GM12878 (cell line): ENCODE data around the gene WDFY3. TPM values are rescaled to one million over a fixed set of nuclear protein-coding genes. Genes with fewer than 3 reads are reported as not detected.

Experiments used
- ATAC-seq: fragments of 200-7000 bp; cut with Tn5 transposase; 3 replicates; pipeline ENCODE4 v1.9.1; 2020; ENCODE audit warnings: mild to moderate bottlenecking, moderate library complexity
- BruUV-seq: library from RNA; stranded (reverse); fragments of 400-500 nt; replicated peaks from 2 replicates; lab custom pipeline; 2021; lab: Mats Ljungman, UMichigan
- CTCF ChIA-PET: fragments of 300-600 bp; sonication (Branson Sonifier 250); formaldehyde crosslinking; extraction: SDS; loops from one replicate; lab custom pipeline; 2021; ENCODE audit warnings: inconsistent platforms; lab: Yijun Ruan, JAX
- POLR2A ChIA-PET: fragments of 350-600 bp; formaldehyde crosslinking; extraction: SDS; loops from one replicate; lab custom pipeline; 2021; ENCODE audit warnings: inconsistent platforms; lab: Charles Lee
- RAD21 ChIA-PET: fragments of 300-600 bp; sonication (Branson Sonifier 250); formaldehyde crosslinking; loops from one replicate; lab custom pipeline; 2023; ENCODE audit warnings: antibody characterized with exemption; ENCODE audit not compliant: unreplicated experiment; lab: Charles Lee
- SMC1A ChIA-PET: fragments of 300-600 bp; sonication (Branson Sonifier 250); formaldehyde crosslinking; loops from one replicate; lab custom pipeline; 2023; ENCODE audit not compliant: unreplicated experiment, uncharacterized antibody; lab: Charles Lee
- DNase-seq: peaks from one replicate; pipeline ENCODE4 v3.0.0-alpha.2; 2011; ENCODE audit warnings: low read depth, low spot score
- FAIRE-seq: peaks from 3 replicates; lab custom pipeline; 2011; peaks lifted over from hg19 to GRCh38; lab: Jason Lieb, UNC
- H2AFZ ChIP-seq: 2 replicates; pipeline ENCODE4 v1.6.0; 2011; ENCODE audit warnings: low read depth, low read length, control low read depth; ENCODE audit not compliant: control insufficient read depth
- H3K27ac ChIP-seq: 2 replicates; pipeline ENCODE4 v1.5.1; 2011; ENCODE audit warnings: control low read depth; ENCODE audit not compliant: control insufficient read depth, insufficient read depth
- H3K27me3 ChIP-seq, 2 experiments: replicated peaks in 1 of 2; 2 replicates each; pipeline versions ENCODE4 v1.6.0 to v1.6.1; 2011; ENCODE audit warnings: low read length in 1 of 2; ENCODE audit not compliant: control insufficient read depth in 2 of 2, insufficient read depth in 2 of 2
- H3K36me3 ChIP-seq, 2 experiments: 2 replicates each; pipeline ENCODE4 v1.5.1; 2011; ENCODE audit warnings: low read length in 1 of 2; ENCODE audit not compliant: control insufficient read depth in 2 of 2, insufficient read depth in 2 of 2
- H3K4me1 ChIP-seq: 2 replicates; pipeline ENCODE4 v1.6.1; 2011; ENCODE audit warnings: mild to moderate bottlenecking, low read length, moderate library complexity, mixed read lengths; ENCODE audit not compliant: control insufficient read depth, insufficient read depth
- H3K4me2 ChIP-seq: 2 replicates; pipeline ENCODE4 v1.6.0; 2011; ENCODE audit warnings: control low read depth; ENCODE audit not compliant: control insufficient read depth, insufficient read depth
- H3K4me3 ChIP-seq: fragments of 200-600 bp; sonication (generic); 2 replicates; pipeline ENCODE4 v1.5.1; 2016
- H3K79me2 ChIP-seq: 2 replicates; pipeline ENCODE4 v1.6.0; 2011; ENCODE audit warnings: low read length; ENCODE audit not compliant: control insufficient read depth, insufficient read depth
- H3K9ac ChIP-seq: 2 replicates; pipeline ENCODE4 v1.8.0; 2011; ENCODE audit warnings: low read length, control low read depth, mixed read lengths; ENCODE audit not compliant: control insufficient read depth, insufficient read depth
- H3K9me3 ChIP-seq: replicated peaks from 3 replicates; pipeline ENCODE4 v1.5.1; 2011; ENCODE audit warnings: mild to moderate bottlenecking, low read length; ENCODE audit not compliant: control insufficient read depth, insufficient read depth
- H4K20me1 ChIP-seq: 2 replicates; pipeline ENCODE4 v1.6.0; 2011; ENCODE audit not compliant: control insufficient read depth, insufficient read depth
- BCL11A ChIP-seq: IDR thresholded peaks from 2 replicates; pipeline ENCODE4 v1.6.1; 2011; ENCODE audit warnings: low read depth, low read length
- CEBPZ ChIP-seq: fragments of 150-350 bp; IDR thresholded peaks from 2 replicates; pipeline ENCODE4 v1.6.1; 2016; ENCODE audit warnings: low read depth, low read length
- EGR1 ChIP-seq, 2 experiments: IDR thresholded peaks; 1 replicate in 1 of 2; 2 replicates in 1 of 2; pipeline ENCODE4 v1.6.1; 2011 to 2012; ENCODE audit warnings: low read depth in 2 of 2, low read length in 2 of 2, borderline replicate concordance in 1 of 2, mild to moderate bottlenecking in 1 of 2, moderate library complexity in 1 of 2
- ESRRA ChIP-seq: IDR thresholded peaks from 2 replicates; pipeline ENCODE4 v1.6.1; 2012; ENCODE audit warnings: mild to moderate bottlenecking, low read length, improper control_type of control experiment
- IRF5 ChIP-seq: fragments of 450-650 bp; IDR thresholded peaks from 2 replicates; pipeline ENCODE4 v1.6.1; 2017; ENCODE audit warnings: borderline replicate concordance
- MEF2B ChIP-seq: fragments of 450-650 bp; IDR thresholded peaks from 2 replicates; pipeline ENCODE4 v1.6.1; 2018; ENCODE audit warnings: mild to moderate bottlenecking, moderate library complexity; ENCODE audit not compliant: partially characterized antibody, poor library complexity, severe bottlenecking
- NKRF ChIP-seq: fragments of 450-650 bp; conservative IDR thresholded peaks from 2 replicates; pipeline ENCODE4 v1.6.1; 2017; ENCODE audit warnings: mild to moderate bottlenecking, moderate library complexity
- REST ChIP-seq: IDR thresholded peaks from 2 replicates; pipeline ENCODE4 v1.6.1; 2012; ENCODE audit warnings: mild to moderate bottlenecking, low read depth, low read length
- WGBS: methylation state at CpG from one replicate; pipeline ENCODE4 v1.1.6; 2016; ENCODE audit warnings: low lambda C conversion rate; ENCODE audit not compliant: insufficient replicate concordance, insufficient coverage; ENCODE audit errors: missing lambda C conversion rate; 5-methylcytosine and 5-hydroxymethylcytosine counted together
- in situ Hi-C: fragments of 300-500 bp; cut with MboI; formaldehyde crosslinking; loops from 9 replicates; pipeline ENCODE4 v1.14.3; 2018; ENCODE audit warnings: mixed read lengths
- intact Hi-C: fragments of 100-400 bp; cut with micrococcal nuclease; formaldehyde crosslinking; loops from one replicate; pipeline ENCODE4 v1.14.2; 2022; ENCODE audit not compliant: unreplicated experiment
- polyA plus RNA-seq, 11 experiments: library from polyadenylated mRNA; depleted of rRNA in 4 of 11; unstranded in 6 of 11; stranded (reverse) in 5 of 11; fragments of >200 nt; fragmentation: Nextera tagmentation in 4 of 11; fragmentation: Illumina TruSeq in 1 of 11; extraction: Ambion mirVana in 4 of 11; extraction: Trizol in 1 of 11; gene quantifications; 1 replicate in 1 of 11; 2 replicates in 10 of 11; pipeline versions ENCODE4 v1.2.1 to v1.2.3, GENCODE V29; 2011 to 2016; ENCODE audit warnings: inconsistent platforms in 2 of 11, missing spikeins in 2 of 11, low read depth in 1 of 11
- total RNA-seq, 4 experiments: library from RNA; depleted of rRNA in 3 of 4; stranded (reverse); fragments of >200 nt in 3 of 4; fragmentation: Illumina TruSeq in 1 of 4; extraction: Trizol in 1 of 4; gene quantifications; 2 replicates each; pipeline versions ENCODE4 v1.2.1 to v1.2.3, GENCODE V29; 2013 to 2021

The WDFY3 gene
- total and polyA plus RNA-seq, 10 of the 15 experiments (the other 5 are each of a cell fraction or from before 2014, with no cell fraction given) = 0.01 to 0.23 (median 0.12) TPM; not detected in 2

- TF ChIP-seq IRF5 (no peak), BCL11A (no peak), REST (no peak), NKRF (no peak)
Measured at GRCh38 chr4:84899616-84900015, 66.9 kb downstream of the WDFY3 start (continued).

GRCh38 chr4:84897516-84897915 lies 69.0 kb downstream of the WDFY3 start:
- Histone ChIP-seq H3K27me3 (no peaks in the 10 kb centered on the region), H2AFZ (no peak overlapping the region), H3K79me2 (no peaks in the 10 kb centered on the region), H3K4me2 (no peak overlapping the region), H4K20me1 (no peaks in the 10 kb centered on the region), H3K27ac (no peak overlapping the region), H3K36me3 (no peaks in the 10 kb centered on the region), H3K4me3 (no peak overlapping the region), H3K9ac (no peak overlapping the region), H3K9me3 (no peaks in the 10 kb centered on the region), H3K4me1 (no peaks in the 10 kb centered on the region)
- ChIA-PET RAD21 (no interaction called here), POLR2A (no interaction called here), CTCF (no interaction called here), SMC1A (interaction anchor here (1.2 kb wide), 1 partner anchor 12 kb away, joined by 3 read pairs; no protein-coding TSS in a partner anchor)
- DNase-seq (no peak), ATAC-seq (no peak), FAIRE-seq (no peak)
- BruUV-seq = no TSS peak
- in situ Hi-C loops (no loop called here), intact Hi-C loops (no loop called here)
- WGBS = 39% methylated on average over 6 of the region's 6 CpGs
- TF ChIP-seq EGR1 (IDR thresholded peaks at IDR 0.05; ENCODE audit: borderline replicate concordance in 1 of 2, low read depth in 2 of 2, low read length in 2 of 2) (no peak), ESRRA (no peak), MEF2B (no peak), NKRF (no peak), CEBPZ (no peak)
